VCaP (cell line): Measurements from ENCODE around the gene PRAMEF9.
"Not testable (repeated sequence)": the region's sequence is repeated elsewhere in the genome, so short reads cannot be mapped to it uniquely, and the experiment has no call there.

Experiments
- H3K27ac ChIP-seq: fragments of 450-650 bp; 2 replicates; pipeline ENCODE4 v1.5.1; 2017
- CTCF ChIP-seq: fragments of 450-650 bp; conservative IDR thresholded peaks from 2 replicates; pipeline ENCODE4 v1.5.1; 2017; ENCODE audit warnings: mild to moderate bottlenecking, moderate library complexity

The PRAMEF9 gene

GRCh38 chr1:13171548-13171947 is at the start of gene PRAMEF9:
TSS of gene PRAMEF9 (plus strand) at chr1:13171848. CDS start at chr1:13175281, 3,433 bp downstream.
- not testable (repeated sequence) for H3K27ac ChIP-seq

- H3K27ac ChIP-seq: not testable (repeated sequence)
These were observed 15.7 kb upstream of the PRAMEF9 start, which contains the start of gene PRAMEF26 for GRCh38 chr1:13155909-13156308. TSS of gene PRAMEF26 (minus strand) at chr1:13156009. CDS start at chr1:13153095, 2,914 bp downstream.

- not testable (repeated sequence) for H3K27ac ChIP-seq
These were observed 6.1 kb upstream of the PRAMEF9 start, which contains the start of gene HNRNPCL4 for GRCh38 chr1:13165531-13165930. TSS of gene HNRNPCL4 (minus strand) at chr1:13165631. CDS start at chr1:13165467, 164 bp downstream.

- not testable (repeated sequence) for H3K27ac ChIP-seq
These were observed 29.7 kb downstream of the PRAMEF9 start, which contains the start of gene PRAMEF13 for GRCh38 chr1:13201309-13201708. TSS of gene PRAMEF13 (minus strand) at chr1:13201409. CDS start at chr1:13199589, 1,820 bp downstream.

GRCh38 chr1:13208712-13209111 is 37.1 kb downstream of the PRAMEF9 start:
- not testable (repeated sequence) for H3K27ac ChIP-seq

GRCh38 chr1:13216619-13217018 is 45.0 kb downstream of the PRAMEF9 start:
- H3K27ac ChIP-seq: not testable (repeated sequence)

- H3K27ac ChIP-seq: not testable (repeated sequence)
These were observed 47.6 kb downstream of the PRAMEF9 start for GRCh38 chr1:13219203-13219602.

GRCh38 chr1:13222788-13223187 is 51.1 kb downstream of the PRAMEF9 start:
- H3K27ac ChIP-seq: not testable (repeated sequence)

- no peak overlapping the region for H3K27ac ChIP-seq
- no peak for TF ChIP-seq CTCF
These were observed 52.9 kb downstream of the PRAMEF9 start for GRCh38 chr1:13224480-13225060.

GRCh38 chr1:13225675-13226204 is 54.1 kb downstream of the PRAMEF9 start, which contains the start of gene PRAMEF18:
TSS of gene PRAMEF18 (minus strand) at chr1:13226154. CDS start at chr1:13226106, 48 bp downstream.
- not testable (repeated sequence) for H3K27ac ChIP-seq

- not testable (repeated sequence) for H3K27ac ChIP-seq
These were observed 55.8 kb downstream of the PRAMEF9 start for GRCh38 chr1:13227271-13228055.

GRCh38 chr1:13228343-13228781 is 56.7 kb downstream of the PRAMEF9 start:
- H3K27ac ChIP-seq: no peak overlapping the region
- TF ChIP-seq CTCF: peak; percentile 77
